ENCODE measurements around the gene TJP1. TPM values are rescaled to one million over a fixed set of nuclear protein-coding genes. Genes with fewer than 3 reads are reported as not detected.
A peak's percentile ranks its signal among the peaks of the same experiment; 100 is the strongest.

Gene TJP1
- total RNA-seq, 2 donors from 2014 or later, result 47.2 to 70.1 TPM

- intact Hi-C loops (cut with DNase I), result no loop called here
- peaks cover 5% of the 10 kb centered on the region for H3K4me1 ChIP-seq
- H3K4me3 ChIP-seq, result no peak overlapping the region
- H3K9ac ChIP-seq (ENCODE audit: low read depth in 2 of 2, low read length in 2 of 2), result no peak overlapping the region
- H3K27ac ChIP-seq, result no peak overlapping the region
- no peaks in the 10 kb centered on the region for H3K27me3 ChIP-seq
- DNase-seq, result no peak
- no peak for TF ChIP-seq CTCF (IDR thresholded peaks at IDR 0.05)
- H3K36me3 ChIP-seq, result no peaks in the 10 kb centered on the region
- H3K9me3 ChIP-seq, result no peaks in the 10 kb centered on the region
These were observed 141.0 kb downstream of the TJP1 start for GRCh38 chr15:29681166-29681845.

- H3K4me3 ChIP-seq, result no peak overlapping the region
- H3K4me1 ChIP-seq, result peaks cover 5% of the 10 kb centered on the region
- H3K9ac ChIP-seq (ENCODE audit: low read depth in 2 of 2, low read length in 2 of 2), result no peak overlapping the region
- no peaks in the 10 kb centered on the region for H3K27me3 ChIP-seq
- no peaks in the 10 kb centered on the region for H3K9me3 ChIP-seq
- DNase-seq, result no peak
- TF ChIP-seq CTCF (IDR thresholded peaks at IDR 0.05), result no peak
- H3K36me3 ChIP-seq, result no peaks in the 10 kb centered on the region
- intact Hi-C loops (cut with DNase I), result no loop called here
- H3K27ac ChIP-seq, result no peak overlapping the region
These were observed 141.7 kb downstream of the TJP1 start for GRCh38 chr15:29680465-29681165.

GRCh38 chr15:29678504-29679034 is 143.7 kb downstream of the TJP1 start:
- DNase-seq, result no peak
- Histone ChIP-seq H3K9me3 (no peaks in the 10 kb centered on the region), H3K4me3 (no peak overlapping the region), H3K36me3 (no peaks in the 10 kb centered on the region), H3K27ac (peak overlapping the region; percentile 53), H3K9ac (ENCODE audit: low read depth in 2 of 2, low read length in 2 of 2) (peak overlapping the region in 1 of 2 donors; percentile 68), H3K27me3 (no peaks in the 10 kb centered on the region), H3K4me1 (peaks cover 5% of the 10 kb centered on the region)
- intact Hi-C loops (cut with DNase I), result no loop called here
- no peak for TF ChIP-seq CTCF (IDR thresholded peaks at IDR 0.05)

GRCh38 chr15:29677871-29678461 is 144.3 kb downstream of the TJP1 start:
- H3K36me3 ChIP-seq, result no peaks in the 10 kb centered on the region
- H3K4me1 ChIP-seq, result peaks cover 5% of the 10 kb centered on the region
- DNase-seq, result peak; percentile 92
- H3K4me3 ChIP-seq, result no peak overlapping the region
- peak overlapping the region; percentile 19 to 68 for H3K9ac ChIP-seq (ENCODE audit: low read depth in 2 of 2, low read length in 2 of 2)
- intact Hi-C loops (cut with DNase I), result no loop called here
- H3K27me3 ChIP-seq, result no peaks in the 10 kb centered on the region
- peak overlapping the region; percentile 53 for H3K27ac ChIP-seq
- TF ChIP-seq CTCF (IDR thresholded peaks at IDR 0.05), result no peak
- H3K9me3 ChIP-seq, result no peaks in the 10 kb centered on the region

GRCh38 chr15:29677455-29677854 is 144.8 kb downstream of the TJP1 start:
- H3K4me1 ChIP-seq, result peaks cover 5% of the 10 kb centered on the region
- intact Hi-C loops (cut with DNase I), result no loop called here
- H3K36me3 ChIP-seq, result no peaks in the 10 kb centered on the region
- H3K9me3 ChIP-seq, result no peaks in the 10 kb centered on the region
- no peaks in the 10 kb centered on the region for H3K27me3 ChIP-seq
- H3K27ac ChIP-seq, result peak overlapping the region; percentile 53
- no peak for DNase-seq
- TF ChIP-seq CTCF (IDR thresholded peaks at IDR 0.05), result no peak
- H3K9ac ChIP-seq (ENCODE audit: low read depth in 2 of 2, low read length in 2 of 2), result peak overlapping the region; percentile 19 to 30
- H3K4me3 ChIP-seq, result no peak overlapping the region

All from colonic mucosa (tissue), 4 donors.